ENCODE data around the gene SLC44A3. TPM values are rescaled to one million over a fixed set of nuclear protein-coding genes. Genes with fewer than 3 reads are reported as not detected.

Gene SLC44A3
- total and polyA plus RNA-seq, 2 of the 8 experiments (the other 6 are each of a cell fraction or from before 2014, with no cell fraction given): 4.2 to 5.0 TPM

GRCh38 chr1:94772845-94773244 is 47.3 kb upstream of the SLC44A3 start:
- Histone ChIP-seq H4K8ac (ENCODE audit: extremely low read depth, insufficient read depth, low read length) (no peak overlapping the region), H4K91ac (replicated peaks; ENCODE audit: insufficient read length, low read length) (no peak overlapping the region), H2BK12ac (ENCODE audit: low read depth, low read length) (no peak overlapping the region), H3K4me1 (replicated peaks in 1 of 4; ENCODE audit: control insufficient read depth in 3 of 4, insufficient read depth in 4 of 4, low read length in 3 of 4) (no peaks in the 10 kb centered on the region), H2BK20ac (ENCODE audit: low read length) (no peak overlapping the region), H3K56ac (replicated peaks; ENCODE audit: insufficient read length, low read depth, low read length) (no peak overlapping the region), H3K79me2 (ENCODE audit: control insufficient read depth in 1 of 2, insufficient read depth in 2 of 2, low read length in 2 of 2) (no peaks in the 10 kb centered on the region), H3K4ac (replicated peaks; ENCODE audit: insufficient read length, low read depth, low read length) (no peak overlapping the region), H3K27me3 (replicated peaks in 1 of 4; ENCODE audit: control insufficient read depth in 3 of 4, extremely low read depth in 1 of 4, insufficient read depth in 3 of 4, low read length in 3 of 4) (no peaks in the 10 kb centered on the region), H3K9me3 (ENCODE audit: insufficient read depth in 2 of 2, low read depth in 1 of 2, low read length in 1 of 2) (no peaks in the 10 kb centered on the region), H3K4me3 (ENCODE audit: extremely low read depth in 1 of 4, insufficient read depth in 2 of 4, low read depth in 3 of 4, low read length in 4 of 4) (no peak overlapping the region), H2BK15ac (ENCODE audit: low read length) (no peak overlapping the region), H2BK120ac (replicated peaks; ENCODE audit: low read depth, low read length) (no peak overlapping the region), H4K5ac (ENCODE audit: insufficient read length, low read depth, low read length) (no peak overlapping the region), H3K36me3 (ENCODE audit: control insufficient read depth in 2 of 4, insufficient read depth in 4 of 4, low read length in 3 of 4) (no peaks in the 10 kb centered on the region), H2AK5ac (ENCODE audit: low read depth, low read length) (no peak overlapping the region), H3K14ac (ENCODE audit: insufficient read length) (no peak overlapping the region), H2AFZ (ENCODE audit: low read length) (no peak overlapping the region), H4K20me1 (replicated peaks in 1 of 2; ENCODE audit: control insufficient read depth in 1 of 2, insufficient read depth in 2 of 2, low read length in 2 of 2) (no peaks in the 10 kb centered on the region), H3K9ac (replicated peaks in 1 of 4; ENCODE audit: extremely low read depth in 1 of 4, low read depth in 3 of 4, low read length in 3 of 4) (no peak overlapping the region), H3K27ac (ENCODE audit: low read depth, low read length) (no peak overlapping the region), H3K23ac (ENCODE audit: insufficient read length) (no peak overlapping the region), H3K23me2 (ENCODE audit: low read depth, low read length) (peaks cover 3% of the 10 kb centered on the region; the same call in 1 of the 2 replicates), H3K18ac (ENCODE audit: extremely low read depth, low read length) (no peak overlapping the region), H3K4me2 (ENCODE audit: insufficient read depth in 1 of 2, low read depth in 2 of 2, low read length in 2 of 2) (no peak overlapping the region), H2BK5ac (ENCODE audit: low read depth, low read length) (no peak overlapping the region), H3K79me1 (ENCODE audit: low read depth, low read length) (no peaks in the 10 kb centered on the region; the same call in 1 of the 2 replicates)
- FAIRE-seq: no peak
- CTCF ChIA-PET (ENCODE audit: partially characterized antibody): interaction anchor here (1.0 to 1.7 kb wide), 3 partner anchors 30 to 73 kb away, joined by 3 to 6 read pairs (median 4); no protein-coding TSS in a partner anchor
- POLR2A ChIA-PET (ENCODE audit: partially characterized antibody): interaction anchor here (1.1 kb wide), 1 partner anchor 9 kb away, joined by 3 read pairs; no protein-coding TSS in a partner anchor
- no peak for TF ChIP-seq GABPA (IDR thresholded peaks at IDR 0.05; ENCODE audit: borderline replicate concordance, insufficient read depth, low read length)
- no peak for TF ChIP-seq SP4 (IDR thresholded peaks at IDR 0.05; ENCODE audit: low read length)
- no peak for TF ChIP-seq EGR1 (IDR thresholded peaks at IDR 0.05; ENCODE audit: borderline replicate concordance, low read depth, low read length)
- TF ChIP-seq ASH2L (IDR thresholded peaks at IDR 0.05; ENCODE audit: low read length): no peak
- TF ChIP-seq MAFK (IDR thresholded peaks at IDR 0.05; ENCODE audit: low read depth, low read length): no peak
- no peak for TF ChIP-seq JUN (IDR thresholded peaks at IDR 0.05; ENCODE audit: low read depth, low read length)
- TF ChIP-seq, protein P1, sequence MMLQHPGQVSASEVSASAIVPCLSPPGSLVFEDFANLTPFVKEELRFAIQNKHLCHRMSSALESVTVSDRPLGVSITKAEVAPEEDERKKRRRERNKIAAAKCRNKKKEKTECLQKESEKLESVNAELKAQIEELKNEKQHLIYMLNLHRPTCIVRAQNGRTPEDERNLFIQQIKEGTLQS (IDR thresholded peaks at IDR 0.05; ENCODE audit: insufficient read depth, low read depth, low read length): no peak
- TF ChIP-seq SUZ12 (IDR thresholded peaks at IDR 0.05; ENCODE audit: low read length): no peak
- no peak for TF ChIP-seq TEAD4 (IDR thresholded peaks at IDR 0.05; ENCODE audit: low read depth, low read length)
- TF ChIP-seq, protein P2, sequence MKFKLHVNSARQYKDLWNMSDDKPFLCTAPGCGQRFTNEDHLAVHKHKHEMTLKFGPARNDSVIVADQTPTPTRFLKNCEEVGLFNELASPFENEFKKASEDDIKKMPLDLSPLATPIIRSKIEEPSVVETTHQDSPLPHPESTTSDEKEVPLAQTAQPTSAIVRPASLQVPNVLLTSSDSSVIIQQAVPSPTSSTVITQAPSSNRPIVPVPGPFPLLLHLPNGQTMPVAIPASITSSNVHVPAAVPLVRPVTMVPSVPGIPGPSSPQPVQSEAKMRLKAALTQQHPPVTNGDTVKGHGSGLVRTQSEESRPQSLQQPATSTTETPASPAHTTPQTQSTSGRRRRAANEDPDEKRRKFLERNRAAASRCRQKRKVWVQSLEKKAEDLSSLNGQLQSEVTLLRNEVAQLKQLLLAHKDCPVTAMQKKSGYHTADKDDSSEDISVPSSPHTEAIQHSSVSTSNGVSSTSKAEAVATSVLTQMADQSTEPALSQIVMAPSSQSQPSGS (IDR thresholded peaks at IDR 0.05; ENCODE audit: low read length): no peak
- WGBS, 2 experiments (ENCODE audit: extremely low coverage in 1 of 2, insufficient coverage in 1 of 2, insufficient read length in 1 of 2, insufficient replicate concordance in 2 of 2, low coverage in 1 of 2, low lambda C conversion rate in 2 of 2, missing lambda C conversion rate in 1 of 2): 91% methylated on average over 3 of the region's 3 CpGs; no CpG with 5 or more reads in 1 of the 2 experiments
- no peak for DNase-seq (ENCODE audit: low read depth in 1 of 2, low spot score in 2 of 2)

Measured in H1 (cell line).